ENCODE data around the gene FBXL13.
"Not testable (repeated sequence)": the region's sequence is repeated elsewhere in the genome, so short reads cannot be mapped to it uniquely, and the experiment has no call there.

FBXL13 gene

DNA sequence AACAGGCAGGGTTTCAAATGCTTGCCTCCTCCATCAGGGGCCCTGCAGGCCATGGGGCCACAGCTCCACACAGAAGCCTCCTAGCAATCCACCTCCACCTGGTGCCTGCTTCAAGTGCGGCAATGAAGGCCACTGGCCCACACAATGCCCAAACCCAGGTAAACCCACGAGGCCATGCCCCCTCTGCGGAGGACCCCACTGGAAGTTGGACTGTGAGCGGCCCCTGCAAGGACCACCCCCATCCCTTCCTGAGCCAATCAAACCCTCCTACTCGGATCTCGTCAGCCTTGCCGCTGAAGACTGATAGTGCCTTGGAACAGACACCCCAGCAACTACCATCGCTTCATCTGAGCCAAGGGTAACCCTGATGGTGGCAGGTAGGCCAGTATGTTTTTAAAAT lies 98.7 kb downstream of the FBXL13 start:
- Histone ChIP-seq H3K9ac (ENCODE audit: low read depth, low read length) (no peak overlapping the region), H3K9me3 (ENCODE audit: control insufficient read depth, insufficient read depth, low read length) (no peaks in the 10 kb centered on the region), H3K4me1 (ENCODE audit: insufficient read depth, low read length) (peaks cover 6% of the 10 kb centered on the region; the same call in 1 of the 2 replicates), H3K36me3 (ENCODE audit: insufficient read depth, low read length) (no peaks in the 10 kb centered on the region)

DNA sequence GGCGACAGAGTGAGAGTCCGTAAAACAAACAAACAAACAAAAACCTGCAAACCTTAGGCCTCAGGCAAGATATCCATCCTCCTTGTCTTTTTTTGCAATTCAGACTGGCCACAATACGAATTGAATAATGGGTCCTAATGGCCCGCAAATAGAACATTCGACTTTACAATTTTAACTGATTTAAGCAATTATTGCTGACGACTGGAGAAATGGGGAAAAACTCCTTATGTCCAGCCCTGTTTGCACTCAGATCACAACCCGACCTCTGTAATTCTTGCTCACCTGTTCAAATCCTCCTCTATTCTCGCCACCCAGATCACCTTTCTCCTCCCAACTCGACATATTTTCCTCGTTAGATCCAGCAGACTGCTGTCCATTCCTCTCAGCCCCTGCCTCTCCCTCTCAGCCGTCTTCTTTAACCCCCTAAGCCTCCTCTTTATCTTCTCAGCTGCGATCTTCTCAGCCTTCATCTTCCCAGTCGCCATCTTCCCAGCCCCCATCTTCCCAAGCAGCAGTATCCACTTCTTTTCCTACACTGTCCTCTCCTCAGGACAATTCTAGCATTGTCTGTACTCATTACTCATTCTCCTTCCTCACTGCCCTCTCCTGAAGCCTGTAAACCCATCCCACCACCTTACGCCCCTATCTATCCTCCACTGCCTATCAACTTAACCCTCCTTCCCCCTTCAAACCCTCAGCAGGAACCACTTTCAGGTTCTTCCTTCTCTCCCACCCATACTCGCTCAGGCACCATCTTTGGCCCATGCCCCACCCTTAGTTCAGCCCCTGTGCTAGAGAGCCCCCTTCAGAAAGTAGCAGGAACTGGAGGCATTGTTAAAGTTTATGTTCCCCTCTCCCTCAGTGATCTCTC lies 100.0 kb downstream of the FBXL13 start:
- no peaks in the 10 kb centered on the region for H3K9me3 ChIP-seq (ENCODE audit: control insufficient read depth, insufficient read depth, low read length)
- H3K9ac ChIP-seq (ENCODE audit: low read depth, low read length) = no peak overlapping the region
- peaks cover 6% of the 10 kb centered on the region; the same call in 1 of the 2 replicates for H3K4me1 ChIP-seq (ENCODE audit: insufficient read depth, low read length)
- no peaks in the 10 kb centered on the region for H3K36me3 ChIP-seq (ENCODE audit: insufficient read depth, low read length)

GRCh38 chr7:102973096-102973802 lies 101.3 kb downstream of the FBXL13 start:
- peaks cover under 1% of the 10 kb centered on the region; the same call in 1 of the 2 replicates for H3K4me1 ChIP-seq (ENCODE audit: insufficient read depth, low read length)
- H3K9ac ChIP-seq (ENCODE audit: low read depth, low read length) = no peak overlapping the region
- H3K9me3 ChIP-seq (ENCODE audit: control insufficient read depth, insufficient read depth, low read length) = no peaks in the 10 kb centered on the region
- H3K36me3 ChIP-seq (ENCODE audit: insufficient read depth, low read length) = no peaks in the 10 kb centered on the region

DNA sequence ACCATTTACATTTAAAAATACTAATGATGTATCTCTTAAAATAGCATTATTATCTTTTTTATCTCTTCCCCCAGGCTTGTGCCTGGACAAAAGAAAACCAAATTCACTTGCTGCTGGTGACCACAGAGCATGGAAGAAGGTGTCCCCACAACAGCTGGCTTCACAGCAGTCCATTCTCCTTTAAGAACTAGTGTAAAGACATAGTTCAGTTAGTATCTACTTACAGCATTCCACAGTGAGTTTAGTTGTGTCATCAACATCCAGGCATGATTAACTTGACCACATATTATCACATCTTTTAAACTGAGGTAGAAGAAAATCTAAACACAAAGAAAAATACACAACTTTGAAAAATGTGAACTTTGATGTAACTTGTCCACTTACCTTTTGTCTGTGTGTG lies 106.8 kb downstream of the FBXL13 start:
- Histone ChIP-seq H3K9me3 (ENCODE audit: control insufficient read depth, insufficient read depth, low read length) (no peaks in the 10 kb centered on the region), H3K36me3 (ENCODE audit: insufficient read depth, low read length) (no peaks in the 10 kb centered on the region), H3K4me1 (ENCODE audit: insufficient read depth, low read length) (no peaks in the 10 kb centered on the region), H3K9ac (ENCODE audit: low read depth, low read length) (no peak overlapping the region)

- no peaks in the 10 kb centered on the region for H3K36me3 ChIP-seq (ENCODE audit: insufficient read depth, low read length)
- H3K9ac ChIP-seq (ENCODE audit: low read depth, low read length) = no peak overlapping the region
- H3K4me1 ChIP-seq (ENCODE audit: insufficient read depth, low read length) = no peaks in the 10 kb centered on the region
- no peaks in the 10 kb centered on the region for H3K9me3 ChIP-seq (ENCODE audit: control insufficient read depth, insufficient read depth, low read length)
Measured at GRCh38 chr7:102966465-102966864, 108.1 kb downstream of the FBXL13 start.

DNA sequence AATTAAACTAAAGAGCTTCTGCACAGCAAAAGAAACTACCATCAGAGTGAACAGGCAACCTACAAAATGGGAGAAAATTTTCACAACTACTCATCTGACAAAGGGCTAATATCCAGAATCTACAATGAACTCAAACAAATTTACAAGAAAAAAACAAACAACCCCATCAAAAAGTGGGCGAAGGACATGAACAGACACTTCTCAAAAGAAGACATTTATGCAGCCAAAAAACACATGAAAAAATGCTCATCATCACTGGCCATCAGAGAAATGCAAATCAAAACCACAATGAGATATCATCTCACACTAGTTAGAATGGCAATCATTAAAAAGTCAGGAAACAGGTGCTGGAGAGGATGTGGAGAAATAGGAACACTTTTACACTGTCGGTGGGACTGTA lies 112.6 kb downstream of the FBXL13 start:
- not testable (repeated sequence) for H3K9ac ChIP-seq (ENCODE audit: low read depth, low read length); H3K9me3 ChIP-seq (ENCODE audit: control insufficient read depth, insufficient read depth, low read length); H3K4me1 ChIP-seq (ENCODE audit: insufficient read depth, low read length); H3K36me3 ChIP-seq (ENCODE audit: insufficient read depth, low read length)

DNA sequence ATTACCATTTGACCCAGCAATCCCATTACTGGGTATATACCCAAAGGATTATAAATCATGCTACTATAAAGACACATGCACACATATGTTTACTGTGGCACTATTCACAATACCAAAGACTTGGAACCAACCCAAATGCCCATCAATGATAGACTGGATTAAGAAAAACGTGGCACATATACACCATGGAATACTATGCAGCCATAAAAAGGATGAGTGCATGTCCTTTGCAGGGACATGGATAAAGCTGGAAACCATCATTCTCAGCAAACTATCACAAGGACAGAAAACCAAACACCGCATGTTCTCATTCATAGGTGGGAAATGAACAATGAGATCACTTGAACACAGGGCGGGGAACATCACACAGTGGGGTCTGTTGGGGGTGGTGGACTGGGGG lies 116.6 kb downstream of the FBXL13 start:
- not testable (repeated sequence) for H3K9ac ChIP-seq (ENCODE audit: low read depth, low read length); H3K9me3 ChIP-seq (ENCODE audit: control insufficient read depth, insufficient read depth, low read length); H3K4me1 ChIP-seq (ENCODE audit: insufficient read depth, low read length); H3K36me3 ChIP-seq (ENCODE audit: insufficient read depth, low read length)

- H3K4me1 ChIP-seq (ENCODE audit: insufficient read depth, low read length); H3K9me3 ChIP-seq (ENCODE audit: control insufficient read depth, insufficient read depth, low read length); H3K36me3 ChIP-seq (ENCODE audit: insufficient read depth, low read length); H3K9ac ChIP-seq (ENCODE audit: low read depth, low read length): not testable (repeated sequence)
Measured at GRCh38 chr7:102954359-102954758, 120.2 kb downstream of the FBXL13 start.

GRCh38 chr7:102953406-102953805 lies 121.2 kb downstream of the FBXL13 start:
- Histone ChIP-seq H3K36me3 (ENCODE audit: insufficient read depth, low read length) (no peaks in the 10 kb centered on the region), H3K4me1 (ENCODE audit: insufficient read depth, low read length) (no peaks in the 10 kb centered on the region), H3K9me3 (ENCODE audit: control insufficient read depth, insufficient read depth, low read length) (no peaks in the 10 kb centered on the region; the same call in 1 of the 2 replicates), H3K9ac (ENCODE audit: low read depth, low read length) (no peak overlapping the region)

GRCh38 chr7:102951839-102952238 lies 122.8 kb downstream of the FBXL13 start:
- no peak overlapping the region for H3K9ac ChIP-seq (ENCODE audit: low read depth, low read length)
- H3K36me3 ChIP-seq (ENCODE audit: insufficient read depth, low read length) = no peaks in the 10 kb centered on the region
- H3K4me1 ChIP-seq (ENCODE audit: insufficient read depth, low read length) = no peaks in the 10 kb centered on the region
- no peaks in the 10 kb centered on the region; the same call in 1 of the 2 replicates for H3K9me3 ChIP-seq (ENCODE audit: control insufficient read depth, insufficient read depth, low read length)

- Histone ChIP-seq H3K4me1 (ENCODE audit: insufficient read depth, low read length) (peaks cover 35% of the 10 kb centered on the region), H3K9me3 (ENCODE audit: control insufficient read depth, insufficient read depth, low read length) (no peaks in the 10 kb centered on the region), H3K9ac (ENCODE audit: low read depth, low read length) (no peak overlapping the region), H3K36me3 (ENCODE audit: insufficient read depth, low read length) (no peaks in the 10 kb centered on the region)
Measured at GRCh38 chr7:102944241-102944640, 130.4 kb downstream of the FBXL13 start.

GRCh38 chr7:102943423-102944169 lies 131.0 kb downstream of the FBXL13 start:
- H3K9ac ChIP-seq (ENCODE audit: low read depth, low read length) = no peak overlapping the region
- no peaks in the 10 kb centered on the region for H3K9me3 ChIP-seq (ENCODE audit: control insufficient read depth, insufficient read depth, low read length)
- peaks cover 39% of the 10 kb centered on the region for H3K4me1 ChIP-seq (ENCODE audit: insufficient read depth, low read length)
- H3K36me3 ChIP-seq (ENCODE audit: insufficient read depth, low read length) = no peaks in the 10 kb centered on the region

DNA sequence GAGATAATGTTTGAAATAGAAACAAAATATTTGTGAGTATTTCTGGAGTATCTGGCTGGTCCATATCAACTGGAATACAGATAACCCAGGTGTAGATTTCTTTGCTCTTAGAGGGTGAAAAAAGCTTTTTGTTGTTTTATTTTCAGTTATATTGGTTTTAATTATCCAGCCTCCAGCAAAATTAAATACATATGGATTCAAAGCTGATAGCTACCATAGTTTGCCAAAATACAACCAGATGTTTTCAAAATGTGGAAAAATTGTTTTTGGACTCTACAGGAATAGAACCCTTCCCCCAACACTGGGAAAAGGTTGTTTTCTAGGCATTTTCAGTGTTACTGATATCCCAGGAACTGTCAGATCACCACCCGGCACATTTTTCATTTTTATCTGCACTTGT lies 131.7 kb downstream of the FBXL13 start:
- no peak overlapping the region for H3K9ac ChIP-seq (ENCODE audit: low read depth, low read length)
- H3K9me3 ChIP-seq (ENCODE audit: control insufficient read depth, insufficient read depth, low read length) = no peaks in the 10 kb centered on the region
- H3K4me1 ChIP-seq (ENCODE audit: insufficient read depth, low read length) = peaks cover 39% of the 10 kb centered on the region
- no peaks in the 10 kb centered on the region for H3K36me3 ChIP-seq (ENCODE audit: insufficient read depth, low read length)

- Histone ChIP-seq H3K9me3 (ENCODE audit: control insufficient read depth, insufficient read depth, low read length) (no peaks in the 10 kb centered on the region), H3K36me3 (ENCODE audit: insufficient read depth, low read length) (no peaks in the 10 kb centered on the region), H3K4me1 (ENCODE audit: insufficient read depth, low read length) (peaks cover 39% of the 10 kb centered on the region), H3K9ac (ENCODE audit: low read depth, low read length) (no peak overlapping the region)
Measured at GRCh38 chr7:102942181-102942866, 132.3 kb downstream of the FBXL13 start.

All from ES-I3 (cell line).